Naive B cell (primary cell): ENCODE data around the gene STK31. TPM values are rescaled to one million over a fixed set of nuclear protein-coding genes. Genes with fewer than 3 reads are reported as not detected.
"Not testable (repeated sequence)": the region's sequence is repeated elsewhere in the genome, so short reads cannot be mapped to it uniquely, and the experiment has no call there.

ENCODE experiments used
- ATAC-seq, 2 donors: fragments of 150-1000 bp; cut with Tn5 transposase; 2 replicates each; pipeline ENCODE4 v1.10.0; 2021; ENCODE audit warnings: low read depth in 2 of 2, mild to moderate bottlenecking in 2 of 2, moderate library complexity in 2 of 2
- DNase-seq: peaks from one replicate; pipeline ENCODE4 v3.0.0; 2022
- H3K27ac Mint-ChIP-seq, 6 donors: one replicate each; pipeline ENCODE4 v1.8.0; 2020 to 2022; ENCODE audit warnings: mild to moderate bottlenecking in 6 of 6, mixed read lengths in 6 of 6, moderate library complexity in 5 of 6, inconsistent platforms in 2 of 6
- H3K27me3 Mint-ChIP-seq, 3 donors: one replicate each; pipeline ENCODE4 v1.8.0; 2021 to 2022; ENCODE audit warnings: mixed read lengths in 3 of 3, mild to moderate bottlenecking in 1 of 3
- H3K36me3 Mint-ChIP-seq, 2 donors: one replicate each; pipeline ENCODE4 v1.8.0; 2020 to 2022; ENCODE audit warnings: mixed read lengths in 2 of 2, inconsistent platforms in 1 of 2, mild to moderate bottlenecking in 1 of 2
- H3K4me1 Mint-ChIP-seq, 3 donors: one replicate each; pipeline ENCODE4 v1.8.0; 2020 to 2022; ENCODE audit warnings: mixed read lengths in 3 of 3, inconsistent platforms in 1 of 3, mild to moderate bottlenecking in 1 of 3, moderate library complexity in 1 of 3
- H3K4me3 Mint-ChIP-seq, 8 donors: one replicate each; pipeline ENCODE4 v1.8.0; 2020 to 2022; ENCODE audit warnings: mild to moderate bottlenecking in 8 of 8, mixed read lengths in 8 of 8, moderate library complexity in 8 of 8, inconsistent platforms in 2 of 8
- H3K9me3 Mint-ChIP-seq, 7 donors: one replicate each; pipeline ENCODE4 v1.8.0; 2020 to 2022; ENCODE audit warnings: mixed read lengths in 7 of 7, mild to moderate bottlenecking in 5 of 7, inconsistent platforms in 2 of 7, moderate library complexity in 1 of 7
- polyA plus RNA-seq, 6 donors: library from polyadenylated mRNA; unstranded; fragments of 300-500 nt; fragmentation: Illumina TruSeq; gene quantifications; one replicate each; pipeline ENCODE4 v1.2.3, GENCODE V29; 2021; ENCODE audit warnings: low read depth in 6 of 6

STK31 gene
- polyA plus RNA-seq, 6 donors from 2014 or later, result 0.06 TPM; not detected in 5

DNA sequence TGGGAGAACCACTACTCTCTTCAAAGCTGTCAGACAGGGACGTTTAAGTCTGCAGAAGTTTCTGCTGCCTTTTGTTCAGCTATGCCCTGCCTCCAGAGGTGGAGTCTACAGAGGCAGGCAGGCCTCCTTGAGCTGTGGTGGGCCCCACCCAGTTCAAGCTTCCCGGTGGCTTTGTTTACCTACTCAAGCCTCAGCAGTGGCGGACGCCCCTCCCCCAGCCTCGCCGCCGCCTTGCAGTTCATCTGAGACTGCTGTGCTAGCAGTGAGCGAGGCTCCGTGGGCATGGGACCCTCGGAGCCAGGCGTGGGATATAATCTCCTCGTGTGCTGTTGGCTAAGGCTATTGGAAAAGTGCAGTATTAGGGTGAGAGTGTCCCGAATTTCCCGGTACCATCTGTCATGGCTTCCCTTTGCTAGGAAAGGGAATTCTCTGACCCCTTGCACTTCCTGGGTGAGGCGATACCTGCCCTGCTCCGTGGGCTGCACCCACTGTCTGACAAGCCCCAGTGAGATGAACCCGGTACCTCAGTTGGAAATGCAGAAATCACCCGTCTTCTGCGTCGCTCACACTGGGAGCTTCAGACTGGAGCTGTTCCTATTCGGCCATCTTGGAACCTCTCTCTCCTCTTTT lies 12.7 kb downstream of the STK31 start:
- not testable (repeated sequence) for H3K27me3 Mint-ChIP-seq, H3K27ac Mint-ChIP-seq, H3K4me1 Mint-ChIP-seq, H3K36me3 Mint-ChIP-seq, DNase-seq, H3K9me3 Mint-ChIP-seq, ATAC-seq, H3K4me3 Mint-ChIP-seq

DNA sequence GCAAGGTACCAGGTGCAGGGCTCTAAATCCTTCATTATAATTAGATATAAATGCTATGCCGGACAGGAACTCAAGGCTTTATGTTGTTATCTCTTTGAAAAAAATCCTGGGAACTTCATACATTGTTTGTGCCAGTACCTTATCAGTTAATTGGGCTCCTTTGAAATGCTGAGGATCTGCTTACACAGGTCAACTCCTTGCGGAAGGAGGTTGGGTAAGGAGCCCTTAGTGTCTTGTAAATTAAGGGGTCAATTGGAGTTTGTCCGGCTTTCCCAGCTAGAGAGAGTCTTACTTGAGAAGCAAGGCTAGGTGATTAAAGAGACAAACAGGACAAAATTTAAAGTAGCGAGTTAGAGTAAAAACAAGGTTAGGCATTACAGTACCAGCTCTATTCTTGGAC lies 14.1 kb downstream of the STK31 start:
- not testable (repeated sequence) for H3K27me3 Mint-ChIP-seq, H3K4me1 Mint-ChIP-seq, ATAC-seq, H3K36me3 Mint-ChIP-seq, H3K9me3 Mint-ChIP-seq, H3K4me3 Mint-ChIP-seq, DNase-seq, H3K27ac Mint-ChIP-seq

DNA sequence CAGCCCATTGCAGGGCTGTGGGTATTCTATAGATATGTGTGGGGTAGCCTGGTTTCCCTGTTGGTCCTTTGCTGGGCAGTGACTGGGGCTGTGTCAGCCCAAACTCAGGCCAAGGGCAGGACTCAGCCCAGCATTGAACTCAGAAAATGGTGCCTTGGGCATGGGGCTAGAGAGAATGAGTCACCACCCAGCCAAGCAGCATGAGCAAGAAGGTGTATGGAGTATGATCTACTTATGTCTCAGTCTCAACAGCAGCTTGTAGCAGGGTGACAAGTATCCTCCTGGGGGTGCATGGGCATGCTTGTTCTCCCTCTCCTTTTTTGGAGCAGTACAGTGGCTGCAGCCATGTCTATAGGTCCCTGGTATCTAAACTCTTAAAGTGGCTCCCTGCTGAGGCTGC lies 32.0 kb downstream of the STK31 start:
- H3K27ac Mint-ChIP-seq, result no peak overlapping the region
- ATAC-seq (no peak), DNase-seq (no peak)
- H3K36me3 Mint-ChIP-seq, result peaks cover 15 to 31% of the 10 kb centered on the region in 2 donors
- no peaks in the 10 kb centered on the region for H3K4me1 Mint-ChIP-seq
- H3K4me3 Mint-ChIP-seq, result no peak overlapping the region
- H3K9me3 Mint-ChIP-seq, result peaks cover 21 to 51% (median 36%) of the 10 kb centered on the region in 7 donors
- H3K27me3 Mint-ChIP-seq, result peaks cover 0 to 9% (median 0%) of the 10 kb centered on the region in 3 donors

DNA sequence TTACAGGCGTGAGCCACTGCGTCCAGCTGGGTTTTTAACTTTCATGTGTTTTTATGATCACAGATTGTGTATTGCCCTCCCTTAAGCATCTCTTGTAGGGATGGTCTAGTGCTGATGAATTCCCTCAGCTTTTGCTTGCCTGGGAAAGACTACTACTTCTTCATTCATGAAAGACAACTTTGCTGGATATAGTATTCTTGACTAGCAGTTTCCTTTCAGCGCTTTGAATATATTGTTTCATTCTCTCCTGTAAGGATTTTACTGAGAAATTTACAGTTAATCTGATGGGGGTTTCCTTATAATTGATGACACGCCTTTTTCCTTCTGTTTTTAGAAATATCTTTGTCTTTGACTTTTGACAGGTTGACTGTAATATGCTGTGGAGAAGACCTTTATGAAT lies 33.2 kb downstream of the STK31 start:
- Mint-ChIP-seq H3K27me3 (peaks cover 0 to 9% (median 0%) of the 10 kb centered on the region in 3 donors), H3K4me1 (no peaks in the 10 kb centered on the region), H3K9me3 (peaks cover 21 to 58% (median 38%) of the 10 kb centered on the region in 7 donors), H3K27ac (no peak overlapping the region), H3K36me3 (peaks cover 22 to 31% of the 10 kb centered on the region in 2 donors), H3K4me3 (no peak overlapping the region)
- DNase-seq (no peak), ATAC-seq (no peak)

DNA sequence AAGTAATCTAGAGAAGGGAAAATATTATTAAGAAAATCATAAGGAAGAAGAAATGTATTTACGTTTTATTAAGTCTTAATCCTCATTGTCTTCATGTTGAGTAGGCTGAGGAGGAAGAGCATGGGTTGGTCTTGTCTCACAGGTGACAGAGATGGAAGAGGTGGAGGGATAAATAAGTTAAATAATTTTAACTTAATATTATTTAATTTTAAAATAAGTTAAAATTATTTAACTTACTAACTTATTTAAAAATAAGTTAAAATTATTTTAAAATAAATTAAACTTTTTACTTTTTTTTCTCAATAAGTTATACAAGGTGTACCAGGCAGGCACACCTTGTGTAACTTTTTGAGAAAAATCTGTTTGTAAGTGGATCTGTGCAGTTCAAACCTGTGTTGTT lies 36.6 kb downstream of the STK31 start:
- ATAC-seq (no peak), DNase-seq (no peak)
- H3K9me3 Mint-ChIP-seq, result peaks cover 19 to 61% (median 38%) of the 10 kb centered on the region in 7 donors
- H3K4me3 Mint-ChIP-seq, result no peak overlapping the region
- peaks cover 24 to 31% of the 10 kb centered on the region in 2 donors for H3K36me3 Mint-ChIP-seq
- peaks cover 0 to 9% (median 0%) of the 10 kb centered on the region in 3 donors for H3K27me3 Mint-ChIP-seq
- H3K4me1 Mint-ChIP-seq, result no peaks in the 10 kb centered on the region
- H3K27ac Mint-ChIP-seq, result no peak overlapping the region

DNA sequence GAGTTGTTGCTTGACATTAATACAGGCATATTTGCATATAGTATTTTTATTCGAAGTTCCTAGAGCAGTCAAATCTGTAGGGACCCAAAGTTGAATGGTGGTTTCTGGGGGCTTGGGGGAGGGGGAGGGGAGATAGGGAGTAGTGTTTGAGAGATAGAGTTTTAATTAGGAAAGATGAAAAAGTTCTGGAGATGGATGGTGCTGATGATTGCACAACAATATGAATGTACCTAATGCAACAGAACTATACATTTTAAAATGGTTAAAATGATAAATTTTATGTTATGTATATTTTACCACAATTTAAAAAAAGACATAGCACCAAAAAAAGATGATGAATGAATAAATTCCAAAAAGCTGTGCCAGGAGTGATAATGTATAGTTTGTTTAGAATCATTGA lies 41.8 kb downstream of the STK31 start:
- Mint-ChIP-seq H3K4me1 (no peaks in the 10 kb centered on the region), H3K9me3 (peaks cover 0 to 19% (median 7%) of the 10 kb centered on the region in 7 donors), H3K36me3 (peaks cover 0 to 15% of the 10 kb centered on the region in 2 donors), H3K4me3 (no peak overlapping the region), H3K27ac (no peak overlapping the region), H3K27me3 (no peaks in the 10 kb centered on the region)
- ATAC-seq (no peak), DNase-seq (no peak)

DNA sequence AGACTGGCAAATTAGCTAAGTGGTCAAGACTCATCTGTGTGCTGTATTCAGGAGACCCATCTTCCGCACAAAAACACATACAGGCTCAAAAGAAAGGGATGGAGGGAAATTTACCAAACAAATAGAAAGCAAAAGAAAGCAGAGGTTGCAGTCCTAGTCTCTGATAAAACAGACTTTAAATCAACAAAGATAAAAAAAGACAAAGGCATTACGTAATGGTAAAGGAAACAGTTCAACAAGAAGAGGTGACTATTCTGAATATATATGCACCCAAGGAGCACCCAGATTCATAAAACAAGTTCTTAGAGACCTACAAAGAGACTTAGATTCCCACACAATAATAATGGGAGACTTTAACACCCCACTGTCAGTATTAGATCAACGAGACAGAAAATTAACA lies 48.8 kb downstream of the STK31 start:
- not testable (repeated sequence) for H3K36me3 Mint-ChIP-seq, H3K4me3 Mint-ChIP-seq, ATAC-seq, H3K27ac Mint-ChIP-seq, H3K27me3 Mint-ChIP-seq, H3K4me1 Mint-ChIP-seq, DNase-seq, H3K9me3 Mint-ChIP-seq

DNA sequence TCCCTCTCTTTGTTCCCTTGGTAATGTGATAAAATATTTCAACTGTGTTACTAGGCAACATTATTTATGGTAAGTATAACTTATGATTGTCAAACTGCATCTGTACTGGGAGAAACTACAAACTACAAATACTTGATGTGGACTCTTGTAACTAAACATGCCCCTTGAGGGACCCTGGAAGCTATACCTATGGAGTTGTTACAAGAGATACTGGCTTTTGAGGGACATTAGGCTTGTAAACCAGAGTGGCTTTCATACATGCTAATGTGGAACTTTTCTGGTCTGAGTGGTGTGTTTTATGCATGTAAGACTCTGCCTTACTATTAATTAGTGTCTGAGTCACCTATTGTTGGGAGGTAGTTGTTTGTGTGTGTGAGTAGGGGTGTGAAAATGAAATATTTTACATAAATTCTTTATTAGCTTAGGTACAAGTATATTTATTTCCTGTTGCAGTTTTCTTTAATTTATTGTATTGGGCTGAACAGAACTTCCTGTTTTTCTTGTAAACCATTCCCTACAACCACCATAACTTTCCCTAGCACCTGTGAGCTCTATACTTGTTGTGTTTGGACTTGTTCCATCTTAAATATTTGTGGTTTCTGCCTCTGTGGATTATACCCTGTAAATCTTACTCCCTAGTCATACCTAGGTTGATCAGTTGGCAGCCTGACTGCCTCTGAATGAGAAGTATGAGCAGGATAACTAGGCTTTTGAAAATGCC lies 49.8 kb downstream of the STK31 start:
- H3K4me3 Mint-ChIP-seq, result no peak overlapping the region
- H3K36me3 Mint-ChIP-seq, result no peaks in the 10 kb centered on the region
- no peak overlapping the region for H3K27ac Mint-ChIP-seq
- H3K27me3 Mint-ChIP-seq, result peaks cover 0 to 5% (median 0%) of the 10 kb centered on the region in 3 donors
- H3K4me1 Mint-ChIP-seq, result no peaks in the 10 kb centered on the region
- H3K9me3 Mint-ChIP-seq, result peaks cover 0 to 7% (median 3%) of the 10 kb centered on the region in 7 donors
- no peak for ATAC-seq
- DNase-seq, result no peak

DNA sequence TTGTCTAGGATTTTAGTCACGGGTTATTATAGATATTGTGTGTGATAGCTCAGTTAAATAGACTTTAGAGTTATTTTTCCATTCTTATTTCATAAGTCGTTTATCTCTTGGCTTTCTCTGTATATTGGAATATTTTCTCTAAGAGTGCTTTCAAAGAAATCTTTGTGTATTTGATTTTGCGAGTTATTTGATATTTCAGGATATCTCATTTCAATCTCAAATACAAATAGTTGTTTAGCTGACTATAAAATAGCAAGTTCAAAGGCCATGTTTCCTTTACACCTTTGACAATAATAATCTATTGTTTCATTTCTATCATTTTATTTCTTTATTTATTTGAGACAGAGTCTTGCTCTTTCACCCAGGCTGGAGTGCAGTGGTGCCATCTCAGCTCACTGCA lies 55.9 kb downstream of the STK31 start:
- ATAC-seq (no peak), DNase-seq (no peak)
- H3K4me3 Mint-ChIP-seq, result no peak overlapping the region
- no peaks in the 10 kb centered on the region for H3K27me3 Mint-ChIP-seq
- no peaks in the 10 kb centered on the region for H3K9me3 Mint-ChIP-seq
- H3K36me3 Mint-ChIP-seq, result no peaks in the 10 kb centered on the region
- no peak overlapping the region for H3K27ac Mint-ChIP-seq
- no peaks in the 10 kb centered on the region for H3K4me1 Mint-ChIP-seq

DNA sequence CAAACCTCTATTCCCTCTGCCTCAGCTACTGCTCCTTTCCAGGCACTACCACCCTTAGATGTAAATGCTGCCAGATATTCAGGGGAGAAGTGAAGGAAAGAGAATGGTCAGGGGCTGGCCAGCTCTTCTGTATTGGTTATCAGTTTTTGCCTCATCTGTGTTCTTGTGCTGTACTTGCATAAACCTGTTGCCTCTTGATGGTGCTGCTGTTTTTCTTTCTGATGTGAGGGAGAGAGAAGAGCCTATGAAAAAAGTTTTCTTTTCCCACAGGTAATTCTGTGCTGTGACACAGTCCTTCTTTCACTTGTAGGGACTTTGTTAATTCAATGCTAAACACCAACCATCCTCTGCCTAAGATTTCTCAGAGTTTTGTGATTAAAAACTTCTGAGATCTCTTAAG lies 57.5 kb downstream of the STK31 start:
- Mint-ChIP-seq H3K27me3 (no peaks in the 10 kb centered on the region), H3K9me3 (no peaks in the 10 kb centered on the region), H3K36me3 (no peaks in the 10 kb centered on the region), H3K27ac (peak overlapping the region in 1 of 6 donors; percentile 2), H3K4me3 (no peak overlapping the region), H3K4me1 (no peaks in the 10 kb centered on the region)
- no peak for DNase-seq
- ATAC-seq, result no peak

DNA sequence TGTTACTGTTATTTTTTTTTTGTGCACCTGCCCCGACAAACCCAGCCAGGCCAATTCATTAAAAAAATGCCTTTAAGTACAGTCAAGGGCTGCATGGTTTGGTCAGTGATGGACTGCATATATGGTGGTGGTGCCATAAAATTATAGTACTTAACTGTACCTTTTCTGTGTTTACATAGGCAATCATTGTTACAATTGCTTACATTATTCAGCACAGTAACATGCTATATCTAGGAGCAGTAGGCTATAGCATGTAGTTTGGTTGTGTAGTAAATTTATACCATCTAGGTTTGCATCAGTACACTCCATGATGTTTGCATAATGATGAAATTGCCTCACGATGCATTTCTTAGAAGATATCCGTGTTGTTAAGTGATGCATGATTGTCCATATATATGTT lies 58.0 kb downstream of the STK31 start:
- no peaks in the 10 kb centered on the region for H3K4me1 Mint-ChIP-seq
- DNase-seq (no peak), ATAC-seq (no peak)
- H3K9me3 Mint-ChIP-seq, result no peaks in the 10 kb centered on the region
- H3K36me3 Mint-ChIP-seq, result no peaks in the 10 kb centered on the region
- no peak overlapping the region for H3K4me3 Mint-ChIP-seq
- H3K27me3 Mint-ChIP-seq, result no peaks in the 10 kb centered on the region
- H3K27ac Mint-ChIP-seq, result no peak overlapping the region

DNA sequence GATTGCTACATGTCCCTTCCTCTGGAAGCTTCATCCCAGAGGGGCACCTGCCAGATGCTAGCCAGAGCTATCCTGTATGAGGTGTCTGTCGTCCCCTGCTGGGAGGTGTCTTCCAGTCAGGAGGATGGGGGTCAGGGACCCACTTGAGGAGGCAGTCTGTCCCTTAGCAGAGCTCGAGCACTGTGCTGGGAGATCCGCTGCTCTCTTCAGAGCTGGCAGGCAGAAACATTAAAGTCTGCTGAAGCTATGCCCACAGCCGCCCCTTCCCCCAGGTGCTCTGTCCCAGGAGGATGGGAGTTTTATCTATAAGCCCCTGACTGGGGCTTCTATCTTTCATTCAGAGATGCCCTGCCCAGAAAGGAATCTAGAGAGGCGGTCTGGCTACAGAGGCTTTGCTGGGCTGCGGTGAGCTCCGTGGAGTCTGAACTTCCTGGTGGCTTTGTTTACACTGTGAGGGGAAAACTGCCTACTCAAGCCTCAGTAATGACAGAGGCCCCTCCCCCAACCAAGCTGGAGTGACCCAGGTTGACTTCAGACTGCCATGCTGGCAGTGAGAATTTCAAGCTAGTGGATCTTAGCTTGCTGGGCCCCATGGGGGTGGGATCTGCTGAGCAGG lies 69.3 kb downstream of the STK31 start:
- not testable (repeated sequence) for H3K27me3 Mint-ChIP-seq, H3K4me3 Mint-ChIP-seq, DNase-seq, H3K4me1 Mint-ChIP-seq, H3K36me3 Mint-ChIP-seq, H3K27ac Mint-ChIP-seq, ATAC-seq
- H3K9me3 Mint-ChIP-seq, result peaks cover 0 to 10% (median 0%) of the 10 kb centered on the region in 7 donors

DNA sequence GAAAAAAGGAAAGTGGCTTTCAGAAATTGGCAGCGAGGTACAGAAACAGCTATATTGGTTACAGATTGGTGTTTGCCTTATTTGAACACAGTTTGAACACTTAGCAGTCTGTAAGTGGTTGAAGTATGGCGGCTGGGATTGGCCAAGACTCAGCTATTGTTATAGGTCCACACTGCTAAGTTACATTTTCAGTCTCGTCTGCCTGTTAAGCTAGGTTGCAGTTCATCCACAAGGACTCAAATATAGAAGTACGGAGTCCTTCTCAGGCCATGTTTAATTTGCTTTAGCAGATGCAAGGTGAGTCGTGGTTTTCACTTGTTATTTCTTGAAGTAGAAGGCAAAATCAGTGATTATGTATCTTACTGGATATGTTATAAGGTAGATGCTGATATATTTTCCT lies 73.1 kb downstream of the STK31 start:
- H3K27me3 Mint-ChIP-seq, result no peaks in the 10 kb centered on the region
- ATAC-seq (no peak), DNase-seq (no peak)
- peaks cover 0 to 5% of the 10 kb centered on the region in 2 donors for H3K36me3 Mint-ChIP-seq
- H3K27ac Mint-ChIP-seq, result no peak overlapping the region
- H3K4me1 Mint-ChIP-seq, result no peaks in the 10 kb centered on the region
- H3K4me3 Mint-ChIP-seq, result no peak overlapping the region
- H3K9me3 Mint-ChIP-seq, result peaks cover 0 to 4% (median 0%) of the 10 kb centered on the region in 7 donors

DNA sequence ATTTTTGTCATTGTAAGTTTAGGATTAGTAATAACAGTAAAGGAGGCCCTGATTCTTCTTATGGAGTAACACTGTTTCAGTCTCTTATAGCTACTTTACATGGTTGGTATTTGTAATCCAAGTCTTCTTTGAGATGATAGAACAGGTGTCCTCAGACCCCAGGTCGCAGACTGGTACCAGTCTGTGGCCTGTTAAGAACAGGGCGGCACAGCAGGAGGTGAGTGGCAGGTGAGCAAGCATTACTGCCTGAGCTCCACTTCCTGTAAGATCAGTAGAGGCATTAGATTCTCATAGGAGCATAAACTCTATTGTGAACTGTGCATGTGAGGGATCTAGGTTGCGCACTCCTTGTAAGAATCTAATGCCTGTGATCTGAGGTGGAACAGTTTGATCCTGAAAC lies 77.3 kb downstream of the STK31 start:
- H3K4me3 Mint-ChIP-seq, result no peak overlapping the region
- H3K9me3 Mint-ChIP-seq, result no peaks in the 10 kb centered on the region
- no peak overlapping the region for H3K27ac Mint-ChIP-seq
- DNase-seq (no peak), ATAC-seq (no peak)
- no peaks in the 10 kb centered on the region for H3K4me1 Mint-ChIP-seq
- H3K36me3 Mint-ChIP-seq, result peaks cover 0 to 5% of the 10 kb centered on the region in 2 donors
- H3K27me3 Mint-ChIP-seq, result no peaks in the 10 kb centered on the region
